ENCODE measurements around the gene SLIT1.

The SLIT1 gene

DNA sequence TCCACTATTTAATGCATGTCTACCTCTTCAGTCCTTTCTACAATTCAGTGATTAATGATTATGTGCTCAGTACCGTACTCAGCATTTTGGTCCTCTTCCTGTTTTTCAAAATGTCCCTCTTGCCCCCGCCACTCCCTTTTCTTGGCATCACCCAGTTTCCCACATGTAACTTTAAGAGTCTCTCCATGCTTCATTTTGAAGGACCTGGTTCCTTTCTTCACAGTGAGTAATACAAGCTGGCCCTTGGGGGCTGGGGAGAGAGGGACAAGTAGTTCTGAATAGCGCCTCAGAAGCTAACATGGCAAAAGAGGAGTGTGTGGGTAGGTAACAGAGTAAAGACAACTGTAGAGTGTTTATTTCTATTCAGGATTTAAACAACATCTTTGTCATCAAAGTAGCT lies 34.6 kb upstream of the SLIT1 start:
- Histone ChIP-seq H2AFZ (ENCODE audit: low read depth, low read length, severe bottlenecking) (no peak overlapping the region), H3K9me3 (ENCODE audit: insufficient read depth, low read length) (no peaks in the 10 kb centered on the region), H3K4me2 (ENCODE audit: low read depth, low read length, poor library complexity, severe bottlenecking) (no peak overlapping the region), H3F3A (ENCODE audit: insufficient read depth) (no peaks in the 10 kb centered on the region), H3K27me3 (ENCODE audit: low read length) (no peaks in the 10 kb centered on the region), H3K79me2 (ENCODE audit: insufficient read depth, low read length) (no peaks in the 10 kb centered on the region), H3K9me2 (replicated peaks; ENCODE audit: insufficient read depth, low read length) (no peaks in the 10 kb centered on the region), H3K4me3 (ENCODE audit: insufficient read depth, low read length, poor library complexity, severe bottlenecking) (no peak overlapping the region), H3K9ac (ENCODE audit: low read length) (no peak overlapping the region), H3K36me3 (ENCODE audit: low read length) (no peaks in the 10 kb centered on the region), H3K27ac (ENCODE audit: low read depth, low read length) (no peak overlapping the region), H4K20me1 (ENCODE audit: low read depth, low read length) (no peaks in the 10 kb centered on the region)
- TF ChIP-seq CTCF (IDR thresholded peaks at IDR 0.05; ENCODE audit: insufficient read depth, low read length, poor library complexity, severe bottlenecking) (no peak), EZH2phosphoT487 (conservative IDR thresholded peaks at IDR 0.05; ENCODE audit: low read length) (no peak)

DNA sequence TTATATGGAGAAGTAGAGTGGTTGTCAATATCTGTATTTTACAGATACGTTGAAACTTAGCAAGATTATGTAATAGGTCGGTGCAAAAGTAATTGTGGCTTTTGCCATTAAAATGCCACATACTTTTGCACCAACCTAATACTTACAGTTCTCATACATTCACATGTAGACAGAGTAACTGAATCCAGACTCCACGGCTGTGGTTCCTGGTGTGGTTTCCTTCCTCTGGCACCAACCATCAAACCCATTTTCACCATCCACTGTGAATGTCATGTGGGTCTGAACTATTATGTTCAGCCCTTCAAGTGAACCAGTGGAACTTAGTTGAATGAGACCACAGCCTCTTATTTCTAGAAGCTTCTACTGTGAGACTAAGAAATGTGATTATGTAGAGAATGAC lies 31.5 kb upstream of the SLIT1 start:
- H3K4me2 ChIP-seq (ENCODE audit: low read depth, low read length, poor library complexity, severe bottlenecking): no peak overlapping the region
- no peaks in the 10 kb centered on the region for H3K9me2 ChIP-seq (replicated peaks; ENCODE audit: insufficient read depth, low read length)
- H2AFZ ChIP-seq (ENCODE audit: low read depth, low read length, severe bottlenecking): no peak overlapping the region
- no peaks in the 10 kb centered on the region for H4K20me1 ChIP-seq (ENCODE audit: low read depth, low read length)
- TF ChIP-seq CTCF (IDR thresholded peaks at IDR 0.05; ENCODE audit: insufficient read depth, low read length, poor library complexity, severe bottlenecking) (no peak), EZH2phosphoT487 (conservative IDR thresholded peaks at IDR 0.05; ENCODE audit: low read length) (no peak)
- H3K9me3 ChIP-seq (ENCODE audit: insufficient read depth, low read length): no peaks in the 10 kb centered on the region
- H3K9ac ChIP-seq (ENCODE audit: low read length): no peak overlapping the region
- no peaks in the 10 kb centered on the region for H3K36me3 ChIP-seq (ENCODE audit: low read length)
- H3K27me3 ChIP-seq (ENCODE audit: low read length): no peaks in the 10 kb centered on the region
- H3K27ac ChIP-seq (ENCODE audit: low read depth, low read length): no peak overlapping the region
- no peaks in the 10 kb centered on the region for H3K79me2 ChIP-seq (ENCODE audit: insufficient read depth, low read length)
- H3K4me3 ChIP-seq (ENCODE audit: insufficient read depth, low read length, poor library complexity, severe bottlenecking): no peak overlapping the region
- no peaks in the 10 kb centered on the region for H3F3A ChIP-seq (ENCODE audit: insufficient read depth)

DNA sequence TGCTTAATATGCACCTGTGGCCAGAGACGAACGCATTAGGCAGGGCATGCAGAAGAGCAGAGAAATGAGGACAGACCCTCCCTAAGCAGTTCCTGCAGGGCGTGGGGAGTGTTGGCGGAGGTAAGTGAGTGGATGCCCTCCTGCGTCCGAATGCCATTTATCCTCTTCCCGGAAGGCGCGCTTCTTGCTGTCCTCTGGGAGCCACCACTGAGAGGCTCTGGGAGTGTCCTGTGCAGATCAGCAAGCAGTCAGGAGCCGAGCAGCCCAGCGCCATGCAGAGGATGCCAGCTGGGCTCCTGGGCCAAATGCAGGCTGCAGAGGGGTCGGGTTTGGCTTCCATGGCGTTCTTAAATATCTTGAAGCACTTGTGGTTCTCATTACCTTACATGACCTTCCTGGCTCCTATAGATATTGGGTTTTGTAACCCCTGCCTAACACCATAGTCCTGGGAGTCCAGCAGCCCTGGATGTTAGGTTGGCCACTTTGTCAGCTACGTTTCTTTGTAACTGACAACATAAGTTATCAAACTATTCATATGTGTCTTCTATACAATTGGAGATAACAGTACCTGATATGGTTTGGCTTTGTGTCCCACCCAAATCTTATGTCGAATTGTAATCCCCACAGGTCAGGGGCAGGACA lies 30.0 kb upstream of the SLIT1 start:
- H3K9ac ChIP-seq (ENCODE audit: low read length): no peak overlapping the region
- H3K27ac ChIP-seq (ENCODE audit: low read depth, low read length): no peak overlapping the region
- no peaks in the 10 kb centered on the region for H3K9me3 ChIP-seq (ENCODE audit: insufficient read depth, low read length)
- no peak overlapping the region for H3K4me3 ChIP-seq (ENCODE audit: insufficient read depth, low read length, poor library complexity, severe bottlenecking)
- H3K9me2 ChIP-seq (replicated peaks; ENCODE audit: insufficient read depth, low read length): no peaks in the 10 kb centered on the region
- no peaks in the 10 kb centered on the region for H3F3A ChIP-seq (ENCODE audit: insufficient read depth)
- no peaks in the 10 kb centered on the region for H3K27me3 ChIP-seq (ENCODE audit: low read length)
- H2AFZ ChIP-seq (ENCODE audit: low read depth, low read length, severe bottlenecking): no peak overlapping the region
- H4K20me1 ChIP-seq (ENCODE audit: low read depth, low read length): no peaks in the 10 kb centered on the region
- H3K4me2 ChIP-seq (ENCODE audit: low read depth, low read length, poor library complexity, severe bottlenecking): no peak overlapping the region
- TF ChIP-seq EZH2phosphoT487 (conservative IDR thresholded peaks at IDR 0.05; ENCODE audit: low read length) (no peak), CTCF (IDR thresholded peaks at IDR 0.05; ENCODE audit: insufficient read depth, low read length, poor library complexity, severe bottlenecking) (no peak)
- no peaks in the 10 kb centered on the region for H3K79me2 ChIP-seq (ENCODE audit: insufficient read depth, low read length)
- H3K36me3 ChIP-seq (ENCODE audit: low read length): no peaks in the 10 kb centered on the region

Data from SU-DHL-6 (cell line).